ENCODE measurements around the gene XYLT1.
A peak's percentile ranks its signal among the peaks of the same experiment; 100 is the strongest.

Gene XYLT1

GRCh38 chr16:17245776-17246175, 225.0 kb downstream of the XYLT1 start:
- no peak for DNase-seq

GRCh38 chr16:17244872-17245551, 225.7 kb downstream of the XYLT1 start:
- DNase-seq, result no peak

- peak; percentile 19 for DNase-seq
Observed at GRCh38 chr16:17241264-17241835, 229.4 kb downstream of the XYLT1 start.

GRCh38 chr16:17238285-17239028, 232.3 kb downstream of the XYLT1 start:
- no peak for DNase-seq

- DNase-seq, result no peak
Observed at GRCh38 chr16:17237350-17237944, 233.3 kb downstream of the XYLT1 start.

GRCh38 chr16:17235147-17235815, 235.5 kb downstream of the XYLT1 start:
- DNase-seq, result no peak

- no peak for DNase-seq
Observed at GRCh38 chr16:17233318-17234002, 237.3 kb downstream of the XYLT1 start.

- no peak for DNase-seq
Observed at GRCh38 chr16:17232487-17232886, 238.3 kb downstream of the XYLT1 start.

- no peak for DNase-seq
Observed at GRCh38 chr16:17231972-17232371, 238.8 kb downstream of the XYLT1 start.

- no peak for DNase-seq
Observed at GRCh38 chr16:17230932-17231581, 239.7 kb downstream of the XYLT1 start.

- no peak for DNase-seq
Observed at GRCh38 chr16:17229766-17230165, 241.0 kb downstream of the XYLT1 start.

- no peak for DNase-seq
Observed at GRCh38 chr16:17229131-17229530, 241.6 kb downstream of the XYLT1 start.

- no peak for DNase-seq
Observed at GRCh38 chr16:17228708-17229055, 242.1 kb downstream of the XYLT1 start.

GRCh38 chr16:17228048-17228707, 242.6 kb downstream of the XYLT1 start:
- no peak for DNase-seq

- no peak for DNase-seq
Observed at GRCh38 chr16:17227278-17227677, 243.5 kb downstream of the XYLT1 start.

GRCh38 chr16:17225541-17225940, 245.2 kb downstream of the XYLT1 start:
- DNase-seq, result no peak

- no peak for DNase-seq
Observed at GRCh38 chr16:17224879-17225281, 245.9 kb downstream of the XYLT1 start.

- DNase-seq, result no peak
Observed at GRCh38 chr16:17224350-17224749, 246.4 kb downstream of the XYLT1 start.

- DNase-seq, result no peak
Observed at GRCh38 chr16:17223576-17223975, 247.2 kb downstream of the XYLT1 start.

- no peak for DNase-seq
Observed at GRCh38 chr16:17222871-17223401, 247.8 kb downstream of the XYLT1 start.

GRCh38 chr16:17219991-17220390, 250.8 kb downstream of the XYLT1 start:
- DNase-seq, result no peak

All from retina (tissue), 1 donor.